Testis (tissue), 2 donors: ENCODE measurements around the gene SLC25A25.

Experiments used
- POLR2A ChIP-seq: fragments of 450-650 bp; IDR thresholded peaks from one replicate; pipeline ENCODE4 v1.6.1; 2017; ENCODE audit warnings: antibody characterized with exemption, mild to moderate bottlenecking, moderate library complexity
- TF ChIP-seq, protein P1 (sequence below), 3 experiments: fragments of 450-650 bp in 2 of 3; fragments of 200-600 bp in 1 of 3; sonication (generic) in 1 of 3; IDR thresholded peaks; one replicate each; pipeline ENCODE4 v1.5.1; 2016 to 2019; ENCODE audit warnings: antibody characterized with exemption in 3 of 3, mild to moderate bottlenecking in 2 of 3, moderate library complexity in 1 of 3

DNA sequence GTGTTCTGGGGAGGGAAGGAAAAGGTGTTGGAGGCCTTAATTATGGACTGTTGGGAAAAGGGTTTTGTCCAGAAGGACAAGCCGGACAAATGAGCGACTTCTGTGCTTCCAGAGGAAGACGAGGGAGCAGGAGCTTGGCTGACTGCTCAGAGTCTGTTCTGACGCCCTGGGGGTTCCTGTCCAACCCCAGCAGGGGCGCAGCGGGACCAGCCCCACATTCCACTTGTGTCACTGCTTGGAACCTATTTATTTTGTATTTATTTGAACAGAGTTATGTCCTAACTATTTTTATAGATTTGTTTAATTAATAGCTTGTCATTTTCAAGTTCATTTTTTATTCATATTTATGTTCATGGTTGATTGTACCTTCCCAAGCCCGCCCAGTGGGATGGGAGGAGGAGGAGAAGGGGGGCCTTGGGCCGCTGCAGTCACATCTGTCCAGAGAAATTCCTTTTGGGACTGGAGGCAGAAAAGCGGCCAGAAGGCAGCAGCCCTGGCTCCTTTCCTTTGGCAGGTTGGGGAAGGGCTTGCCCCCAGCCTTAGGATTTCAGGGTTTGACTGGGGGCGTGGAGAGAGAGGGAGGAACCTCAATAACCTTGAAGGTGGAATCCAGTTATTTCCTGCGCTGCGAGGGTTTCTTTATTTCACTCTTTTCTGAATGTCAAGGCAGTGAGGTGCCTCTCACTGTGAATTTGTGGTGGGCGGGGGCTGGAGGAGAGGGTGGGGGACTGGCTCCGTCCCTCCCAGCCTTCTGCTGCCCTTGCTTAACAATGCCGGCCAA is 40.4 kb downstream of the SLC25A25 start:
- no peak for TF ChIP-seq POLR2A
- TF ChIP-seq, protein P1, sequence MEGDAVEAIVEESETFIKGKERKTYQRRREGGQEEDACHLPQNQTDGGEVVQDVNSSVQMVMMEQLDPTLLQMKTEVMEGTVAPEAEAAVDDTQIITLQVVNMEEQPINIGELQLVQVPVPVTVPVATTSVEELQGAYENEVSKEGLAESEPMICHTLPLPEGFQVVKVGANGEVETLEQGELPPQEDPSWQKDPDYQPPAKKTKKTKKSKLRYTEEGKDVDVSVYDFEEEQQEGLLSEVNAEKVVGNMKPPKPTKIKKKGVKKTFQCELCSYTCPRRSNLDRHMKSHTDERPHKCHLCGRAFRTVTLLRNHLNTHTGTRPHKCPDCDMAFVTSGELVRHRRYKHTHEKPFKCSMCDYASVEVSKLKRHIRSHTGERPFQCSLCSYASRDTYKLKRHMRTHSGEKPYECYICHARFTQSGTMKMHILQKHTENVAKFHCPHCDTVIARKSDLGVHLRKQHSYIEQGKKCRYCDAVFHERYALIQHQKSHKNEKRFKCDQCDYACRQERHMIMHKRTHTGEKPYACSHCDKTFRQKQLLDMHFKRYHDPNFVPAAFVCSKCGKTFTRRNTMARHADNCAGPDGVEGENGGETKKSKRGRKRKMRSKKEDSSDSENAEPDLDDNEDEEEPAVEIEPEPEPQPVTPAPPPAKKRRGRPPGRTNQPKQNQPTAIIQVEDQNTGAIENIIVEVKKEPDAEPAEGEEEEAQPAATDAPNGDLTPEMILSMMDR (IDR thresholded peaks at IDR 0.05), result no peak
